HG02884 (cell line): Measurements from ENCODE around the gene PDE8A.

Experiments used
- ATAC-seq: cut with Tn5 transposase; IDR thresholded peaks from one replicate; pipeline ENCODE4 v1.9.1; 2021; ENCODE audit warnings: mild to moderate bottlenecking, moderate library complexity; ENCODE audit not compliant: unreplicated experiment

The PDE8A gene

GRCh38 chr15:85030301-85030929, 48.8 kb downstream of the PDE8A start:
- no peak for ATAC-seq

- ATAC-seq = no peak
These were observed 49.7 kb downstream of the PDE8A start for GRCh38 chr15:85031086-85031943.

GRCh38 chr15:85031944-85032558, 50.4 kb downstream of the PDE8A start:
- ATAC-seq = no peak

DNA sequence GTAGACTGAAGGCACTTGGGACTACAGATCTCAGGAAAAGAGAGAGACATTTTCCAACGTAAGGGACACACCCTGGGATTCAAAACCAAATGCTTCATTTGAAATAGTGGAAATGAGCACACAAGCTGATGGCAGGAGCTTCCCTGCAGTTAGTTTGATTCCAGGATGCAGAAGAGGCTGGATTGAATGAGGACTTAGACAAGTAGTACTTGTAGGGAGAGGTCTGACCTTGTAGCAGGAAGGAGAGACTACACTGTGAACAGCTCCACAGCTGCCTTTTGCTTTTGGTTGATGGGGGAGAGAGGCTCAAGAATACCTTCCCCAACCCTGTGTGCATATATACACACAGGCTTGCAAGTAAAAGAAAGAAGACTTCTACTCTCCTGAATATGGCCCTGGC, 51.5 kb downstream of the PDE8A start:
- ATAC-seq = no peak

GRCh38 chr15:85034276-85034675, 52.6 kb downstream of the PDE8A start:
- ATAC-seq = no peak

DNA sequence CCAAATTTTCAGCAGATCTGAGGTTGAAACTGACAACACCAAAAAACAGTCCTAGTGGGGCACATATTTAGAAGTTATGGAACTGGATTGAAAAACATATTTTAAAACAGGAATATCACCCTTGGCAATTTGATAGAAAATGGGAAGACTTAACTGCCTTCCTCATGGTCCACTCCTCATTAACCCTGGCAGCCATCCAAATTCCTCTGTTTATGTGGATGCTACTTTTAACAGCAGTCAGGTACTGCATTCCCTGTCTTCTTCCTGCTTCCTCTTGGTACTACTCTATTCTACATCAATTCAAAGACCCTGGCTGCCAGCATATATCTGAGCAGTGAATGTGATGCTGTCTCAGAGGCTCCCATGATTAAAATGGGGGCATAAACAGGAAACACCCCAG, 54.3 kb downstream of the PDE8A start:
- ATAC-seq = no peak

GRCh38 chr15:85036716-85037115, 55.1 kb downstream of the PDE8A start:
- ATAC-seq = no peak

DNA sequence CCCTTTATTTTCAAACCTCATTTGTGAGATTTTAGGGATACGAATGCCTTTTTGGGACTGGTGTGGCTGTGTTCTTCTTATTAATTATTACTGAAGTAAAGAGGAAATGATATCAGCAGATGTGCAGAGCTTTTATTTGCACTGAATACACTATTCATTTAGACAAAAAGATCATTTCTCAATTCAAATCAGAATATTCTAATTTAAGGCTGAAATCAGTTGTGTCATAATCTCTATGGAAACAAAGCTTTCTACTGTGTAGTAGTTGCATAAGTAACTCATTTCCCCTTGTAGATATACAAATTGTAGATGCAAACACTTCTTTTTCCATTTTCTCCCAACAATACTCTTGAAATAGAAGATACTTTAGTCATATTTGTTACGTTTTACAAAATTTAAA, 56.0 kb downstream of the PDE8A start:
- no peak for ATAC-seq

- no peak for ATAC-seq
These were observed 59.6 kb downstream of the PDE8A start for GRCh38 chr15:85041230-85041629.

- ATAC-seq = no peak
These were observed 62.7 kb downstream of the PDE8A start for GRCh38 chr15:85044251-85044853.

- no peak for ATAC-seq
These were observed 63.2 kb downstream of the PDE8A start for GRCh38 chr15:85044894-85045293.

- no peak for ATAC-seq
These were observed 64.0 kb downstream of the PDE8A start for GRCh38 chr15:85045615-85046014.

- ATAC-seq = no peak
These were observed 65.8 kb downstream of the PDE8A start for GRCh38 chr15:85047271-85047948.

- ATAC-seq = no peak
These were observed 66.8 kb downstream of the PDE8A start for GRCh38 chr15:85048430-85048829.

GRCh38 chr15:85049805-85050204, 68.1 kb downstream of the PDE8A start:
- no peak for ATAC-seq

GRCh38 chr15:85059734-85060133, 78.1 kb downstream of the PDE8A start:
- ATAC-seq = no peak

- no peak for ATAC-seq
These were observed 80.9 kb downstream of the PDE8A start for GRCh38 chr15:85062560-85062959.

DNA sequence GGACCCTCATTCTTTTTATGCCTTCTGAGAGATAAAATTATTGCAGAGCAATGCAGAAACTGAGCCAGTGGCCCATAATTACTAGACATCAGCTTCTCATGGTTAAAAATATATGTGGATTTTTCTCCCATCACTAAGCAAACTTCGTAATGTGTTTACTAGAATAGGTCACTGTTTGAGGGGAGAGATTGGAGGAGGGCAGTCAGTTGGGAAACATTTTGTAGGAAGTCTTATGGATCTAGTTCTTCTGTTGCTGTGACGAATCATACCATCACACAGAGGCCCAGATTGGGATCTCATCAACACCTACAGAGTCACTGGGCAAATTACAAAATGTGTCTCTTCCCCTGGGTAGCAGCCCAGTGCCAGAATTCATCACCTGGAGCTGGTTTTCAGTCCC, 81.4 kb downstream of the PDE8A start:
- ATAC-seq = no peak

DNA sequence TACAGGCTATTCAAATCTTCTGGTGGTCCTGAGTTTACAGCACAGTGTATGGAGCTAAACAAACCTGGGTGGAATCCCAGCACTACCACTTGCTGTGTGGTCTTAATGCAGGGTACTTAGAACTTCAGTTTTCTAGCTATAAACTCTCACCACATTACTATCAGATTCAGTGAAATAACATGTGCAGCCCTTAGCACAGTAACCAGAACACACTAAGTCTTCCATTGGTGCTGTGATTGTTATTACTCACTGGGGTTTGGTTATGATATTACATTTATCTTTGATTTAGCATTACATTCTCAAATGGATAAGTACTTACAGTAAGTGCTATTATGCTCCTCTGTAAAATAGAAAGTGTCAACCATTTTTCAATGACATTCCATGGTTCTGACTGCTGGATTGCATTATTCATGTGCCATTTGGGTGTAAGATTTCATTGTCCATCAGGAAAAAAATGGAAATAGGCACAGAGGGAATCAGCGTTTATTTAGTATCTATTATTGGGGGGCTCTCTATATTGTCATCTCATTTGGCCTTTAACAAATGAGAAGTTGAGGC, 81.9 kb downstream of the PDE8A start:
- no peak for ATAC-seq

DNA sequence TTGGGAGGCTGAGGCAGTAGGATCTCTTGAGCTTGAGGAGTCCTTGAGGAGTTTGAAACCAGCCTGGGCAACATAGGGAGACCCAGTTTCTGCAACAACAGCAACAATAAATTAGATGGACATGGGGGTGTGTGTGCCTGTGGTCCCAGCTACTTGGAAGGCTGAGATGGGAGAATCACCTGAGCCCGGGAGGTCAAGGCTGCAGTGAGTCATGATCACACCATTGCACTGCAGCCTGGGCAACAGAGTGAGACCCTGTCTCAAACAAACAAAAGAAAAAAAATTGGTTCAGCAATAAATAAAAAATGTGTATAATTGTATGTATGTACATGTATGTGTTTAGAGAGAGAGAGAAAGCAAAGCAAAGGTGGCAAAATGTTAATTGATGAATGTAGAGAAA, 83.1 kb downstream of the PDE8A start:
- no peak for ATAC-seq

DNA sequence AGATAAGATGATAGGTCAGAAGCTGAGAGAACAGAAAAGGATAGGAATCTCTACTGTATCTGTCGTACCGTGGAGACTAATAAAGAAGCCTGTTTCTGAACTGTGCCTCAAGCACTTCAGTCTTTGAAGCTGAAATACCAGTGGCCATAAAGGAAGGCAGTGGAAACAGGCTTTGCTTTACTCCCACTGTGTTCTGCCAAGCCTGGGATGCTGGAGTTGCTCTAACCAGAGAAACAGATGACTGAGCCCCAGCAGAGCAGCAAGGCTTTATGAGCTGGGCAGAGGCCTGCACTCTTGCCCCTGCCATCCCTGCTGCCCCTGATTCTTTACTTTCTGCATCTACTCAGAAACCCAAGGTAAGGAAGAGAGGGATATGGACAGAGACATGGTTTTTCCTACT, 89.4 kb downstream of the PDE8A start:
- no peak for ATAC-seq
